ENCODE data around the gene RECQL5. TPM values are rescaled to one million over a fixed set of nuclear protein-coding genes. Genes with fewer than 3 reads are reported as not detected.

Gene RECQL5
- polyA plus RNA-seq, 1 donor (not counting 4 experiments of a cell fraction or from before 2014, with no cell fraction given): 11.9 TPM

DNA sequence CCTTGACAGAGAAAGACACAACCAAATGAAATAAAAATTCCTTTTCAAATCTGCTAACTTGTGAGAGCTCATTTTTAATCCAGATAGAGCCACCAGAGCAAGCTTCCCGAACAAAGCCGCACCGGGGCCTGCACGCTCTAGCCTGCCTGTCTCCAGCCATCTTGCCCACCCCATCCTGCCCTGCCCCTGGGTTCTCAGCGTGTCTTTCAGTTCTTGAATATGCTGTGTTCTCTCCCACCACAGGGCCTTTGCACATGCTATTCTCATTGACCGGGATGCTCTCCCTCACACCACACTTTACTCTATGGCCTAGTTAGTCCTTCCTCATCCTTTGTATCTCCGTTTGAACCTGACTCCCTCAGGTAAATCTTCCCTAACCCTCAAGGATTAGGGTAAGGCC is 19.0 kb downstream of the RECQL5 start:
- DNase-seq (ENCODE audit: low read depth, low spot score) (no peak), FAIRE-seq (no peak)
- Histone ChIP-seq H3K9ac (ENCODE audit: control insufficient read depth, extremely low read depth, insufficient read depth, low read length) (no peak overlapping the region), H3K27me3 (ENCODE audit: control insufficient read depth, extremely low read depth, insufficient read depth, low read length) (no peaks in the 10 kb centered on the region), H3K79me2 (ENCODE audit: control insufficient read depth, insufficient read depth, low read length) (no peaks in the 10 kb centered on the region), H3K4me3 (ENCODE audit: control insufficient read depth in 2 of 3, extremely low read depth in 1 of 3, insufficient read depth in 2 of 3, low read depth in 1 of 3, low read length in 3 of 3) (no peak overlapping the region), H3K36me3 (ENCODE audit: control insufficient read depth in 2 of 2, extremely low read depth in 1 of 2, insufficient read depth in 2 of 2, low read length in 2 of 2) (peaks cover 16 to 26% of the 10 kb centered on the region in 2 experiments), H2AFZ (ENCODE audit: control insufficient read depth, low read length) (no peak overlapping the region), H3K4me2 (ENCODE audit: control insufficient read depth, extremely low read depth, insufficient read depth, low read depth, low read length) (no peak overlapping the region), H3K9me3 (ENCODE audit: control insufficient read depth, low read depth, low read length) (no peaks in the 10 kb centered on the region), H3K9me1 (ENCODE audit: control insufficient read depth, extremely low read depth, insufficient read depth, low read length) (peaks cover 2% of the 10 kb centered on the region), H3K4me1 (ENCODE audit: control insufficient read depth, extremely low read depth, insufficient read depth, low read length) (peaks cover 35% of the 10 kb centered on the region), H3K27ac (ENCODE audit: control insufficient read depth, insufficient read depth, low read length) (no peak overlapping the region), H4K20me1 (ENCODE audit: control insufficient read depth, extremely low read depth, insufficient read depth, low read length) (no peaks in the 10 kb centered on the region)
- TF ChIP-seq EZH2 (IDR thresholded peaks at IDR 0.05; ENCODE audit: low read length): no peak
- TF ChIP-seq, protein P1, sequence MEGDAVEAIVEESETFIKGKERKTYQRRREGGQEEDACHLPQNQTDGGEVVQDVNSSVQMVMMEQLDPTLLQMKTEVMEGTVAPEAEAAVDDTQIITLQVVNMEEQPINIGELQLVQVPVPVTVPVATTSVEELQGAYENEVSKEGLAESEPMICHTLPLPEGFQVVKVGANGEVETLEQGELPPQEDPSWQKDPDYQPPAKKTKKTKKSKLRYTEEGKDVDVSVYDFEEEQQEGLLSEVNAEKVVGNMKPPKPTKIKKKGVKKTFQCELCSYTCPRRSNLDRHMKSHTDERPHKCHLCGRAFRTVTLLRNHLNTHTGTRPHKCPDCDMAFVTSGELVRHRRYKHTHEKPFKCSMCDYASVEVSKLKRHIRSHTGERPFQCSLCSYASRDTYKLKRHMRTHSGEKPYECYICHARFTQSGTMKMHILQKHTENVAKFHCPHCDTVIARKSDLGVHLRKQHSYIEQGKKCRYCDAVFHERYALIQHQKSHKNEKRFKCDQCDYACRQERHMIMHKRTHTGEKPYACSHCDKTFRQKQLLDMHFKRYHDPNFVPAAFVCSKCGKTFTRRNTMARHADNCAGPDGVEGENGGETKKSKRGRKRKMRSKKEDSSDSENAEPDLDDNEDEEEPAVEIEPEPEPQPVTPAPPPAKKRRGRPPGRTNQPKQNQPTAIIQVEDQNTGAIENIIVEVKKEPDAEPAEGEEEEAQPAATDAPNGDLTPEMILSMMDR (optimal IDR thresholded peaks at IDR 0.05 in 1 of 3, IDR thresholded peaks at IDR 0.05 in 1 of 3, conservative IDR thresholded peaks at IDR 0.05 in 1 of 3; ENCODE audit: extremely low read depth in 1 of 3, insufficient read depth in 2 of 3, low read length in 3 of 3): no peak
- dilution Hi-C loops (cut with MboI; ENCODE audit: extremely low pct_ligation_motif_present, low sequenced_read_pairs): no loop called here

DNA sequence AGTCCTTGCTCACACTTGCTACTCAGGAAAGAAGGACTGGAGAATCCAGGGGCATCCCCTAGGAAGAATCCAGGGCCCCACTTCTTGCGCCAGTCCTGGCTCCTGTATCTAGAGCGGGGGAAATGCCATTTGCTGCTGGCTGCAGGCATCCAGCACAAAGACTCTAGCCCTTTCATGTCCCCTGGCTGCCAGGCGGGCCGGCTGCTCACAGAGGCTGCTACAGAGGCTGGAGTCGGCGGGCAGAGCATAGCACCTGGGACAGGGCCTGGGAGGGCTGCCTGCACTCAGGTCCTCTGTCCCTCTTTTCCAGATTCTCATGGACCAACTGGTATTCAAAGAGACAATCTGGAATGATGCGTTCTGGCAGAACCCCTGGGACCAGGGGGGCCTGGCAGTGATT is 19.9 kb downstream of the RECQL5 start:
- dilution Hi-C loops (cut with MboI; ENCODE audit: extremely low pct_ligation_motif_present, low sequenced_read_pairs): no loop called here
- Histone ChIP-seq H3K27ac (ENCODE audit: control insufficient read depth, insufficient read depth, low read length) (peak overlapping the region; percentile 99), H3K9ac (ENCODE audit: control insufficient read depth, extremely low read depth, insufficient read depth, low read length) (no peak overlapping the region), H3K36me3 (ENCODE audit: control insufficient read depth in 2 of 2, extremely low read depth in 1 of 2, insufficient read depth in 2 of 2, low read length in 2 of 2) (peaks cover 10 to 26% of the 10 kb centered on the region in 2 experiments), H4K20me1 (ENCODE audit: control insufficient read depth, extremely low read depth, insufficient read depth, low read length) (no peaks in the 10 kb centered on the region), H3K4me3 (ENCODE audit: control insufficient read depth in 2 of 3, extremely low read depth in 1 of 3, insufficient read depth in 2 of 3, low read depth in 1 of 3, low read length in 3 of 3) (no peak overlapping the region), H3K4me1 (ENCODE audit: control insufficient read depth, extremely low read depth, insufficient read depth, low read length) (peaks cover 44% of the 10 kb centered on the region), H2AFZ (ENCODE audit: control insufficient read depth, low read length) (no peak overlapping the region), H3K27me3 (ENCODE audit: control insufficient read depth, extremely low read depth, insufficient read depth, low read length) (no peaks in the 10 kb centered on the region), H3K9me1 (ENCODE audit: control insufficient read depth, extremely low read depth, insufficient read depth, low read length) (peaks cover 2% of the 10 kb centered on the region), H3K9me3 (ENCODE audit: control insufficient read depth, low read depth, low read length) (no peaks in the 10 kb centered on the region), H3K79me2 (ENCODE audit: control insufficient read depth, insufficient read depth, low read length) (no peaks in the 10 kb centered on the region), H3K4me2 (ENCODE audit: control insufficient read depth, extremely low read depth, insufficient read depth, low read depth, low read length) (no peak overlapping the region)
- FAIRE-seq: no peak
- no peak for TF ChIP-seq EZH2 (IDR thresholded peaks at IDR 0.05; ENCODE audit: low read length)
- TF ChIP-seq, protein P1 (optimal IDR thresholded peaks at IDR 0.05 in 1 of 3, IDR thresholded peaks at IDR 0.05 in 1 of 3, conservative IDR thresholded peaks at IDR 0.05 in 1 of 3; ENCODE audit: extremely low read depth in 1 of 3, insufficient read depth in 2 of 3, low read length in 3 of 3): no peak
- DNase-seq (ENCODE audit: low read depth, low spot score): no peak
